ENCODE data around the gene TBC1D13.
"Not testable (repeated sequence)": the region's sequence is repeated elsewhere in the genome, so short reads cannot be mapped to it uniquely, and the experiment has no call there.

The TBC1D13 gene, protein sequence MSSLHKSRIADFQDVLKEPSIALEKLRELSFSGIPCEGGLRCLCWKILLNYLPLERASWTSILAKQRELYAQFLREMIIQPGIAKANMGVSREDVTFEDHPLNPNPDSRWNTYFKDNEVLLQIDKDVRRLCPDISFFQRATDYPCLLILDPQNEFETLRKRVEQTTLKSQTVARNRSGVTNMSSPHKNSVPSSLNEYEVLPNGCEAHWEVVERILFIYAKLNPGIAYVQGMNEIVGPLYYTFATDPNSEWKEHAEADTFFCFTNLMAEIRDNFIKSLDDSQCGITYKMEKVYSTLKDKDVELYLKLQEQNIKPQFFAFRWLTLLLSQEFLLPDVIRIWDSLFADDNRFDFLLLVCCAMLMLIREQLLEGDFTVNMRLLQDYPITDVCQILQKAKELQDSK

DNA sequence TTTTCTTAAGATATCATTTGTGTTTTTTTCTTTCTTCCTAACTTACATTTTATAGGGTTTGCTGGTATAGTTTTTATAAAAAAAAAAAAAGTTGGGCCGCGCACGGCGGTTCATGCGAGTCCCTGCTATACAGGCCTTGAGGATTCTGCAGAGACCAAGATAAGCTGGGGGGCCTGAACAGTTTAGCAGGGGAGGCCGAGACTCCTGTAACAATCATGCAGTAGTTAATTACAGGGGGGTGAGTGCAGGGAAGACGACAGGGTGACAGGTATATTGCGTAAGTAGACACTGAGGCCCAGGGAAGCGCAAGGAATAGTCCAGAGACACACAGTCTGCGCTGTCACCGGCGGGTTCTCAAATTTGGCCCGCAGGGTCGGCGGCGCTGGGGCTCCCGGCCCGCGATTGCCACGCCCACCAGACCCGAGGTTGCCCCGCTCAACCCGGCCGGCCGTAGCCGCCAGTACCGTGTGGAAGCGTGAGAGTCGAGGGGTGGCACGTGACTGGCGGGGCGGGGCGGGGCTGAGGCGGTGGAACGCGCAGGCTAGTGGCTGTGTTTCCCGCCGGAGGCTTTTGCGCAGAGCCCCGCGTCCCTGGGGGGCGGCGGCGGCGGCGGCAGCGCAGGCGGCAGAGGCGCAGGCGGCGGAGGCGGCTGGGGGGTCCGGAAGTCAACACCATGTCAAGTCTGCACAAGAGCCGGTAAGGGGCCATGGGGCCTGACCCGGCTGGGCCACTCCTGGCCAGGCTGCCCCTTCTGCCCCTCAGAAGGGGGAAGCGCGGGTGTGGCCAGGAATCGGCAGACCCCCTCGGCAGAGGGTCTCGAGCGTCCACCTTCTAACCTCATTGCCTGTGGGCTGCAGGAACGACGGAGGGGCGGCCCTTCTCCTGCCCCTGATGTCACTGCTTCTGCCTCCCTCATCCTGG lies at the start of gene TBC1D13:
TSS of gene TBC1D13 (plus strand) at position 573 of the 921 bp plus-strand sequence. CDS start at position 674, 101 bp downstream.
- H3K4me3 ChIP-seq (ENCODE audit: low read depth, low read length) = peak within 1 kb of the TSS; percentile 82

DNA sequence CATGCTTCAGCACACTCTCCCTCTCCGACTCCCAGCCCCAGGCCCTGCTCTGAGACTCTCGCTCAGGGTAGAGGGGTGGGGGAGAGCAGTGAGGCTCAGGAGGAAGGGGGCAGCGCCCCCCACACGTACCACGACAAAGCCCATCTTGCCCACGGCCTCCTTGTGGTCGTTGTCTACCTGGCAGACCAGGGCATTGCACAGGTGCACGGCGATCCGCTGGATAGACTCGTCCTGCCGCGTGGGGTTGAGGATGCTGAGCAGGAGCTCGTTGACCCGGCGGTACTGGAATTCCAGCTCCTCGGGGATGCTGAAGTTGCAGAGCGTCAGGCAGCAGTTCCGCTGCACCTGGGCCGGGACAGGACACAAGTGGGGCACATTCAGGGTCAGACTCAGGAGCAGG lies 44.7 kb upstream of the TBC1D13 start:
- no peak overlapping the region for H3K4me3 ChIP-seq (ENCODE audit: low read depth, low read length)

DNA sequence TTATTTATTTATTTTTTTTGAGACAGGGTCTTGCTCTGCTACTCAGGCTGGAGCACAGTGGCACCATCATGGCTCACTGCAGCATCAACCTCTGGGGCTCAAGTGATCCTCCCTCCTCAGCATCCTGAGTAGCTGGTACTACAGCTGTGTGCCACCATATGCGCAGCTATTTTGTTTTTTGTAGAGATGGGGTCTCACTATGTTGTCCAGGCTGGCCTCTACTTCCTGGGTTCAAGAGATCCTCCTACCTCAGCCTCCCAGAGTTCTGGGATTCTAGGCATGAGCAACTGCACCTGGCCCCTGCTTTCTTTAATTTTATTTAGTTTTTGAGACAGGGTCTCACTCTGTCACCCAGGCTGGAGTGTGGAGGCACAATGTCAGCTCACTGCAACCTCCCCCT lies 43.6 kb upstream of the TBC1D13 start:
- no peak overlapping the region for H3K4me3 ChIP-seq (ENCODE audit: low read depth, low read length)

DNA sequence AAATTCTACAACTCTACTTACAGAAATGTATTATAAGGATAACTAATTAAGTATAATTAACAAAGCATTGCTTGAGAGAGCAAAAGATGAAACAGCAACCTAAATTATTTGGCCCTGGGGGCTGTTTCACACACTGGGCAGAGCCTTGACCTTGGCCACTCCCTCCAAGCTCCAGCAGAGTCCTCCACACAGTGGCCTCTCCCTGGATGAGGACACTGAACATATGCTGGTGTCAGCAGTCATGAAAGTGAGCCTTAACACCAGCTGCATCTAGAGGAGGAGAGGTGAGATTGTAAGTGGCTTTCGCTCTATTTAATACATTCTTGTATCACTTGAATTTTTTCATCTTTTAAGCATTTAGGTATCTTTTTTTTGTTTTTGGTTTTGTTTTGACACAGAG lies 39.8 kb upstream of the TBC1D13 start:
- H3K4me3 ChIP-seq (ENCODE audit: low read depth, low read length) = no peak overlapping the region

DNA sequence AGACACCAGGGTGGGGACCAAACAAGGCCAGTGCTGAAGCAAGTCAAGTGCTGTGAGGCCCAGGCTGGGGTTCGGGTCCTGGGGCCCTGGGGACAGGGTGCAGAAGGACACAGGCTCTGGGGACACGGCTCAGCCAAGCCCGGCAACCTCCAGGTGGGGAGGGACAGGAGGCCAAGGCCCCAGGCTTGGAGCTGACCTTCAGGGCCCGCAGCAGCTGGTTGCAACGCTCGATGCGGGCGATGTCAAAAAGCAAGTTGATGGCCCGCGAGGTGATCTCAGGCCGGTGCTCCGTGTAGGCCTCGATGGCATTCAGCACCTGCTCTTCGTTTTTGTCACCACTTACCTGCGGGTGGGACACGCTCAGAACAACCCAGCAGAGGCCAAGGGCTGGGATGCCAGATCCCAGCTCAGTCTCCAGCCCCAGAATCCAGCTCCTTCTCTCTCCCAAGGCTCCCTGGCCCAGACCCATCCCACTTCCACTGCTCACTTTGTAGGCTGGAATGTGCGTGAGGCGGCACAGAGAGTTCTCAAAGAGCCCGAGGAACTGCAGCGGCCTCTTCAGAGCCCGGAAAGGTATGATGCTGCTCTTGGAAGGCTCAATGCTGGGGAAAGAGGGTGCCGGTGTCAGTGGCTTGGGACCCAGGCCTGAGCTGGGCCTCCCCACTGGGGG lies 36.0 kb upstream of the TBC1D13 start:
- no peak overlapping the region for H3K4me3 ChIP-seq (ENCODE audit: low read depth, low read length)

DNA sequence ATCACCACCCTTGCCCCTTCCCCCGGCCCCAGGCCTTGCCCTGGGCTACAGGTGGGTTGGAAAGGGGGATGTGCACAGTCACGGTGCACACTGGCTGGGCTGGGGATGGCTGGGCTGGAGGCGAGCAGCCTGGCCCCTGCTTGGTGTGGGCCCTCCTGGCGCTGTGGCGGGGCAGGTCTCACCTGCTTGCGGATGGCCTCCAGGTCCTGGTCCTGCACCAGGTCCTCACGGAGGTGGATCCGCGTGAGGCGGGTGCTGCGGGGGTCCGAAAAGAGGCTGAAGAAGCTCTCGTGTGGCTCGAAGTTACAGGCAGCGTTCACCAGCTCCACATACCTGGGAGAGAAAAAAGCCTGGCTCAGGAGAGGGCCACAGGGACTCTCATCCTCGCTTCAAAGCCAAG lies 33.4 kb upstream of the TBC1D13 start:
- no peak overlapping the region for H3K4me3 ChIP-seq (ENCODE audit: low read depth, low read length)

DNA sequence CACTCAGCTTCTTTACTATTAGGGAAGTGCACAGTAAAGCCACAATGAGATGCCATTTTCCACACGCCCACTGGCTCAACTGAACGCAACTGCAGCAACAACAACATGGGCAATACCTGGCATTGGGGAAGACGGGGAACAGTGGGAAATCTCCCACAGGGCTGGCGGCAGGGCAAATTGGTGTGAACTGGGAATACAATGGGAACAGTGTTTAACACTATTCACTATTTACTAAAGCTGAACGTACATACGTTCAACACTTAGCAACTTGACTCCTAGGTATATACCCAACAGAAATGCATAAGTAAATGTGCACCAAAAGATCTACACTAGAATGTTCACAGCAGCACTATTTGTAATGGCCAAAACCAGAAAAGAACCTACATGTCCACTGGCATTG lies 29.5 kb upstream of the TBC1D13 start:
- H3K4me3 ChIP-seq (ENCODE audit: low read depth, low read length) = no peak overlapping the region

DNA sequence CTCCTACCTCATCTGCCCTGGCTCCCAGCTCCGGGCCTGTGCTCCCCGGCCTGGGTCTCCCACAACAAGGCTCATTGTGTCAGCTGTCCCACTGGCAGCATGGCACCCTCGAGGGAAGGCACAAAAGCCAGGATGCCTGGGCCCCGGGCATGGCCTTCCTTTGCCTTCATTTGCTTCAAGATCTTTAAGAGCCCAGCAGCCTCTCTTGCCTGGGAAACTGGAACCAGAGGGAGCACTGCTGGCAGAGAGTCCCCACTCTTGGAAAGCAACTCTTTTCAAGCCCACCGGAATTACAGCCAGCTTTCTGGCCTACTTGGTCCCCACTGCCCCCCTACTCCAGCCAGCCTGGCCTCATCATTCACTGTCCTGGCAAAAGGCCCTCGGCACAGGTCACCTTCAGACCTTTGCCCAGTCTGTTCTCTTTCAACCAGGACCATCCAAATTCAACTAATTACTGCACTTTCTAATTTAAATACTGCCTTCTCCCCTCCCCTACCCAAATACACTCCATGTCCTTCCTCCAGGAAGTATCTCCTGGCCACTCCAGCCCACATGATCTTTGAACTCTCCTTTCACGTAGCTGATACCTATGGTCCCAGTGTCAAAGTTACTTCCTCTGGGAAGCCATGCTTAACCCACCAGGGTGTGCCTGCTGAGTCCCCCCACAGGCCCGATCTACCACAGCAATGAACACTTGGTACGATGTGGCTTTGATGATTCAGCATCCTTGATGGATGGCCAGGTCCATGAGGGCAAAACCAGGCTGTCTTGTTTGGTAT lies 24.2 kb upstream of the TBC1D13 start:
- H3K4me3 ChIP-seq (ENCODE audit: low read depth, low read length) = no peak overlapping the region

DNA sequence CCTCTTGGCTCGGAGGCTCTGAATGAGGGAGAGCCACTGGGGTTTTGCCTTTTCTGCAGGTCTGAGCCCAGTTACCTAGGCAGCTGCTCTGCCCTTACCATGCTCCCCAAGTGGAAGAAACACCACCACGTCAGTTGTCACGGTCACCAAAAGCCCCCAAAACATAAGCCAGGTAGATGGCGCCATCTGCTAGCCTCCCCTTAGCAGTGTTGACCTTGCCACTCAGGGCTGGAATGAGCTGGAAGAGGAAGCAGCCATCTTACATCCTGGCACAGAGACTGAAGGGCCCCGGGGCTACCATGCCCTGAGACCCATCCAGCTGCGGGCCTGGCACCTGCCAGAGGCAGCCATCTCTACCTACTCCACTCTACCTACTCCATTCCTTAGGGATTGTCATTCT lies 22.7 kb upstream of the TBC1D13 start:
- no peak overlapping the region for H3K4me3 ChIP-seq (ENCODE audit: low read depth, low read length)

DNA sequence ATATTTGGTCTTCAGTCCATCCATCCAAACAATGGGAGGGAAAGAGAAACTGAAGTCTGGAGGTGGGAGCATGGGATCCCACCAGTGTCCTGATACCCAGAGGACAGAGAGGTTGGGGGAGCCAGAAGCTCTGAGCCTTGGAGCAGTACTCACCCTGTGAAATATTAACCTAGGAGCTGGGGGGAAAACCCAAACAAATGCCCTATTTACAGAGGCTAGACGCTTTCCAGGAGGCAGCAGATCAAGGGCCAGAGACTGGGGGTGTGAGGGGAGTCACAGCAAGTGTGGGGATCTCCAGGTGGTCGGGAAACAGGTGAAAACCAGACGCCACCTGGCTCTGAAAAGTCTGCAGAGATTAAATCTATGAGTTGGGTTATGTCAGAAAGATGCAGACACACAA lies 21.6 kb upstream of the TBC1D13 start:
- no peak overlapping the region for H3K4me3 ChIP-seq (ENCODE audit: low read depth, low read length)

DNA sequence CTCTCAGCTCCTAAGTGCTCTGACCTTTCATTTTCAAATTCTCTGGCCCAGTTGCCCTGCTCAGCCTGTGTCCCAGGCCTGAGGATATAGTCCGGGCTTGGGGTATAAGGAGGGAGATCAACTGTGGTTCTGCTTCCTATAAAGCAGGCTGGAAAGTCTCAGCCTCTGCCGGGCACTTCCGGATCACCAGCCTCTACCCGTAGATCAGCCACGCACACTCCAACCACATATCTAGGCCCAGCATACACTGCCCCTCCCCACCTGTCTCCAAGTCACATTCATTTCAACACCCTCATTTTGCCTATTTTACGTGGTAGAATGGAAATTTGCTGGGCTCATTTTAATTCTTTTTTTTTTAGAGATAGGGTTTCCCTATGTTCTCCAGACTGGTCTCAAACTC lies 18.4 kb upstream of the TBC1D13 start:
- H3K4me3 ChIP-seq (ENCODE audit: low read depth, low read length) = no peak overlapping the region

DNA sequence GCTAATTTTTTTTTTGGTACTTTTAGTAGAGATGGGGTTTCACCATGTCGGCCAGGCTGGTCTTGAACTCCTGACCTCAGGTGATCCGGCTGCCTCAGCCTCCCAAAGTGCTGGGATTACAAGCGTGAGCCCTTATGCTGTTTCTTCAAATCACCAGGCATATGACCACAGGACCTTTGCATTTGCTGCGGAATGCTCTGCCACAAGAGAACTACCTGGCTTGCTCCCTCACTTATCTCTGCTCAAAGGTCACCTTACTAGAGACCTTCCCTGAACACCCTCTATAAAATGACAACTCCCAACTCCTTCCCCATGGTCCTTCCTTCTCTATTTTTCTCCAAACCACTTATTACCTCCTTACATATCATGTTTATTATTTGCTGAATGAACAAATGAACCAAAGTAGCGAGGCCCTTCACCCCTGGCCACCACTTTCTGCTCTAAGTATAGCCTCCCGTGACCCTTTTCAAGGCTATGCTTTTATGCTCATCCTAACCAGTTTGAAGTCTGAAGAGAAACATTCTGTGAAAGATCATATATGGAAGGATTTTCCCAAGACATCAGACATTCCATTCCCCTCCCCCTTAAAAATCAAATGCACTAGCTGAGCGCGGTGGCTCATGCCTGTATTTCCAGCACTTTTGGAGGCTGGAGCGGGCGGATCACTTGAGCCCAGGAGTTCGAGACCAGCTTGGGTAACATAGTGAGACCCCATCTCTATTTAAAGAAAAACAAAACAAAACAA lies 16.6 kb upstream of the TBC1D13 start:
- peak overlapping the region; percentile 90 for H3K4me3 ChIP-seq (ENCODE audit: low read depth, low read length)

DNA sequence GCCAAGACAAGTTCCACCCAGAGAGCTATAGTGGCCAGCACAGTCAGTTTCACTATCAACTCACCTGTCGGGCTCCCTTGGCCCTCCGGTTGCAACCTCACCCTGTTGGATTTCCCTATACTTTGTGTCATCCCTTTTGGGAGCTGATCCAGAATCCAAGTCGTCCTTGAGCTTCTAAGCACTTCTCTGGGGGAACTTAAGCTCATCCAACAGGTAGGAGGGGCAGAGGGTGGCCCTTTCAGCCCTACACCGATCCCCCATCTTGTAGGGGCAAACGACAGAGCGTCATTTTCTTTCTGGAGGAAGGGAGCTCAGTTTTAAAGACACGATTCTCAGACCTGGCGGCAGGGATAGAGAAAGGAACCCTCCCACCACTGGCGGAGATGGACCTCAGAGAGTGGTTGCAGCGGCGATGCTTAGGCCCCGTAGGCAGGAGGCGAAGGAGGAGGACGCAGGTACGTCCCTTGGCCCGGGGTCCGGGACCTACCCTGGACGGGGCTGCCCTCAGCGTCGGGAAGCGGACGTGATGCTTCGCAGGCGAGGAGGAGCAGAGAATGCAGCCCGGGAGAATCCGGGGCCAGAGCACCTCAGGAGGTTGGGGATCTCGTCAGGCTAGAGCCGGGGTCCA lies 15.8 kb upstream of the TBC1D13 start:
- H3K4me3 ChIP-seq (ENCODE audit: low read depth, low read length) = peak overlapping the region; percentile 90

DNA sequence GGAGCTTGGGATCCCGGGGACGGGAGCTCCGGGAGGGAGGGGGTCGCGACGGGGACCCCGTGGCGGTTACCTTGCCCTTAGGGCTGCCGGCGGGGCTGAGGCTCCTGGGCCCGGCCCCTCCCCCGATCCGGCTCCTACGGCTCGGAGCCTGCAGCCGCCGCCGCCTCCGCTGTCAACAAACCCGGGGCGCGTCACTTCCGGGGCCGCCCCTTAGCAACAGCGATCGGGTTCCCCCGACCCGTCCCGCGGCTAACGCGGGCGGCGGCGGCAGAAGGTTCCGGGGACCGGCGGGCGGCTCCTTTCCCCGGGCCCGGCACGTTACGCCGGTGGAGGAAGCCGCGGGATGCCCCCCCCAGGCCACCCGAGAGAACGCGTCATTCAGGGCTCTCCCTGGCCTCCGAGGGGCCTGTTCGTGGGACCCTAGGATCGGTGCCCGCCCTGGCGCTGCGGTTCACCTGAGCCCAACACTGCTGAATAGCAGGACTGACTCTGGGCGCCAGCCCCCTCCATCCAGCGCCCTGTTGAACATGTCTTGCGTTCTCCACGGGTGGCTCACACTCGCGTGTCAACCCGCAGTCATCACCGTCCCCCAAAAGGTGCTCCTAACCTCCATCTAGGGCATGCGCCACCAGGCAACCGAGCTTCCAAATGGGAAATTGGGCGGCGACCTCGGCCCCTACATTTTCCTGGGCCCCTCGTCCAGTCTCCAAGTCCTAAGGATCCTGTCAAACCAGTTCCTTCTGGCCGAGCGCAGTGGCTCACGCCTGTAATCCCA lies 15.1 kb upstream of the TBC1D13 start, which contains the start of gene ZER1:
TSS of gene ZER1 (minus strand) at position 183 of the 775 bp plus-strand sequence. CDS start 16,362 bp downstream, outside the sequence.
- H3K4me3 ChIP-seq (ENCODE audit: low read depth, low read length) = peak within 1 kb of the TSS; percentile 90

DNA sequence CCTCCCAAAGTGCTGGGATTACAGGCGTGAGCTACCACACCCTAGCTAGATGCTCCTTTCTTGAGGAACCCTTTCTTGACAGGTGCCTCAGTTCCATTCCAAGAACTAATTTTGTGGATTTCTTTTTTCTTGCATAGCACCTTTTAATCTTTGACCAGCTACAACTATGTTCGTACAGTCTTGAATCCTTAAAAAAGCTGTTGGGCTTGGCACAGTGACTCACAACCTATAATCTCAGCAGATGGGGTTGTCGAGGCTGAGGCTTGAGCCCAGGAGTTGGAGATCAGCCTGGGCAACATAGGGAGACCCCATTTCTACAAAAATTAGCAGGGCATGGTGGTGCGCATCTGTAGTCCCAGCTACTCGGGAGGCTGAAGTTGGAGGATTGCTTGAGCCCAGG lies 14.0 kb upstream of the TBC1D13 start:
- H3K4me3 ChIP-seq (ENCODE audit: low read depth, low read length) = no peak overlapping the region

DNA sequence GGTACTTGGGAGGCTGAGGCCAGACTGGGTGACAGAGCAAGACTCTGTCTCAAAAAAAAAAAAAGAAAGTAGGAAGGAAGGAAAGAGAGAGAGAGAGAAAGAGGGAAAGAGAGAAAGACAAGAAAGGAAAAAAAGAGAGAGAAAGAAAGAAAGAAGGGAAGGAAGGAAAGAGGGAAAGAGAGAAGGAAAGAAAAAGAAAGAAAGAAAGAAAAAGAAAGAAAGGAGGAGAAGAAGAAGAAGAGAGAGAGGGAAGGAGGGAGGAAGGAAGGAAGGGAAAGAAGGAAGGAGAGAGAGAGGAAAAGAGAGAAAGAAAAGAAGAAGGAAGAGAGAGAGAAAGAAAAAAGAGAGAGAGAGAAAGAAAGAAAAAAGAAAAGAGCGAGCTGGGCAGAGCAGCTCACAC lies 12.2 kb upstream of the TBC1D13 start:
- H3K4me3 ChIP-seq (ENCODE audit: low read depth, low read length) = no peak overlapping the region

DNA sequence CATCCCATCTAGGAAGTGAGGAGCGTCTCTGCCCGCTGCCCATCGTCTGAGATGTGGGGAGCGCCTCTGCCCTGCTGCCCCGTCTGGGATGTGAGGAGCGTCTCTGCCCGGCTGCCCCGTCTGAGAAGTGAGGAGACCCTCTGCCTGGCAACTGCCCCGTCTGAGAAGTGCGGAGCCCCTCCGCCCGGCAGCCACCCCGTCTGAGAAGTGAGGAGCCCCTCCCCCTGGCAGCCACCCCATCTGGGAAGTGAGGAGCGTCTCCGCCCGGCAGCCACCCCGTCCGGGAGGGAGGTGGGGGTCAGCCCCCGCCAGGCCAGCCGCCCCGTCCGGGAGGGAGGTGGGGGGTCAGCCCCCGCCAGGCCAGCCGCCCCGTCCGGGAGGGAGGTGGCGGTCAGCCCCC lies 7.0 kb upstream of the TBC1D13 start:
- not testable (repeated sequence) for H3K4me3 ChIP-seq (ENCODE audit: low read depth, low read length)

DNA sequence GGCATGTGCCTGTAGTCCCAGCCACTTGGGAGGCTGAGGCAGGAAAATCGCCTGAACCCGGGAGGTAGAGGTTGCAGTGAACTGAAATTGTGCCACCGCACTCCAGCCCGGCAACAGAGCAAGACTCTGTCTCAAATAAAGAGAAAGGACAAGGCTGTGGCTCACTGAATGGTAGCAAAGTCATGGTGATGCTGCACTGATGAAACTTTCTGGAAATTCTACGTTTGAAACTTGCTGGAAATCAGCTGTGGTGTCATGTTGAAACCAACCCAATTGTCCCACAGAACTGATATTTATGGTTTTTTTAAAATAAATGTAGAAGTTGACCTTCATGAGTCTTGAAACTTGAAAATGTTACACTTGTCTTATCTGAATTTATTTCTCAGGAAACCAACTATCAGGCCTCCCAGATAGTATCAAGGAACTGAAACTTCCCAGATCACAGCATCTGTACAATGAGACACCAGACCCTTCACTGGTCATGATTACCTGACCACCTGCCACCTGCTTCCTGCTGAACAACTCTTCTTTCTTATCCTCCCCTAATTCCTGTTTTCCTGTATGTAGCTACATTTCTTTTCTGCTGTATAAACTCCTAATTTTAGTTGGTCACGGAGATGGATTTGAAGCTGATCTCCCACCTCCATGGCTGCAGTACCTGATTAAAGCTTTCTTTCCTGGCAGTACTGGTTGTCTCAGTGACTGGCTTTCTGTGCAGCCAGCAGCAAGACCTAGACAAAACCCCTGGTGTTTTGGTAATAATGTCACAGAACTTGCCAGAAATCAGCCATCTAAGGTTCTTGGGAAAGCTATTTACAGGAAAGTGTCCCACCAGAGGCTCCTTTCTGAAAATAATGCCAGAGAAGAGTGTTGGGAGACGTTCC lies 5.6 kb upstream of the TBC1D13 start:
- H3K4me3 ChIP-seq (ENCODE audit: low read depth, low read length) = no peak overlapping the region

All from iPS-11a (cell line).